OCI-LY1 (cell line): ENCODE results near the gene PCYT1A.
"Not testable (repeated sequence)": the region's sequence is repeated elsewhere in the genome, so short reads cannot be mapped to it uniquely, and the experiment has no call there.

Experiments used
- H2AFZ ChIP-seq: fragments of 200-600 bp; sonication (generic), shearing (Covaris generic); 2 replicates; pipeline ENCODE4 v1.6.0; 2014; ENCODE audit warnings: antibody characterized with exemption, mild to moderate bottlenecking, low read length
- H3F3A ChIP-seq: fragments of 200-600 bp; sonication (generic), shearing (Covaris generic); 2 replicates; pipeline ENCODE4 v1.6.0; 2014; ENCODE audit warnings: mild to moderate bottlenecking, antibody characterized with exemption, low read length, moderate library complexity; ENCODE audit not compliant: insufficient read depth
- H3K27ac ChIP-seq: fragments of 200-600 bp; sonication (generic); 2 replicates; pipeline ENCODE4 v1.5.1; 2014; ENCODE audit warnings: low read length, mixed run types, mild to moderate bottlenecking, low read depth; ENCODE audit not compliant: poor library complexity, severe bottlenecking
- H3K27me3 ChIP-seq: fragments of 200-600 bp; sonication (generic); 2 replicates; pipeline ENCODE4 v1.6.0; 2014; ENCODE audit warnings: antibody characterized with exemption, mild to moderate bottlenecking, low read length, moderate library complexity; ENCODE audit not compliant: insufficient read depth
- H3K36me3 ChIP-seq: fragments of 200-600 bp; sonication (generic); 2 replicates; pipeline ENCODE4 v1.6.1; 2014; ENCODE audit warnings: mild to moderate bottlenecking, antibody characterized with exemption, low read length, moderate library complexity, mixed read lengths; ENCODE audit not compliant: insufficient read depth
- H3K4me1 ChIP-seq: fragments of 200-600 bp; sonication (generic); 2 replicates; pipeline ENCODE4 v1.5.1; 2014; ENCODE audit warnings: mild to moderate bottlenecking, low read length, moderate library complexity; ENCODE audit not compliant: insufficient read depth, severe bottlenecking
- H3K4me2 ChIP-seq: fragments of 200-600 bp; sonication (generic), shearing (Covaris generic); 2 replicates; pipeline ENCODE4 v1.6.1; 2014; ENCODE audit warnings: low read length
- H3K4me3 ChIP-seq: fragments of 200-600 bp; sonication (generic); 2 replicates; pipeline ENCODE4 v1.5.1; 2014; ENCODE audit warnings: low read length, low read depth, mild to moderate bottlenecking, mixed read lengths; ENCODE audit not compliant: poor library complexity, severe bottlenecking
- H3K79me2 ChIP-seq: fragments of 200-600 bp; shearing (Covaris generic); 2 replicates; pipeline ENCODE4 v1.6.1; 2016; ENCODE audit warnings: mixed run types, low read length, mixed read lengths; ENCODE audit not compliant: insufficient read depth
- H3K9ac ChIP-seq: fragments of 200-600 bp; sonication (generic), shearing (Covaris generic); 2 replicates; pipeline ENCODE4 v1.6.1; 2014; ENCODE audit warnings: mild to moderate bottlenecking, low read length, mixed read lengths
- H3K9me2 ChIP-seq: fragments of 200-600 bp; sonication (generic), shearing (Covaris generic); 2 replicates; pipeline ENCODE4 v1.6.1; 2014; ENCODE audit warnings: low read depth, mild to moderate bottlenecking, low read length, mixed read lengths
- H3K9me3 ChIP-seq: fragments of 200-600 bp; shearing (Covaris generic); 2 replicates; pipeline ENCODE4 v1.6.1; 2014; ENCODE audit warnings: low read length, mixed read lengths
- H4K20me1 ChIP-seq: fragments of 200-600 bp; sonication (generic), shearing (Covaris generic); 2 replicates; pipeline ENCODE4 v1.6.0; 2016; ENCODE audit warnings: mild to moderate bottlenecking, low read length; ENCODE audit not compliant: insufficient read depth
- EZH2 ChIP-seq: fragments of 200-600 bp; sonication (generic), shearing (Covaris generic); IDR thresholded peaks from 2 replicates; pipeline ENCODE4 v1.8.0; 2017; ENCODE audit warnings: borderline replicate concordance, mixed run types, mild to moderate bottlenecking, antibody characterized with exemption, low read length, moderate library complexity, mixed read lengths
- TF ChIP-seq, protein P1 (sequence below): fragments of 200-600 bp; sonication (generic), shearing (Covaris generic); IDR thresholded peaks from 2 replicates; pipeline ENCODE4 v1.5.1; 2017; ENCODE audit warnings: mild to moderate bottlenecking, antibody characterized with exemption, low read length, moderate library complexity, mixed read lengths

Gene PCYT1A

DNA sequence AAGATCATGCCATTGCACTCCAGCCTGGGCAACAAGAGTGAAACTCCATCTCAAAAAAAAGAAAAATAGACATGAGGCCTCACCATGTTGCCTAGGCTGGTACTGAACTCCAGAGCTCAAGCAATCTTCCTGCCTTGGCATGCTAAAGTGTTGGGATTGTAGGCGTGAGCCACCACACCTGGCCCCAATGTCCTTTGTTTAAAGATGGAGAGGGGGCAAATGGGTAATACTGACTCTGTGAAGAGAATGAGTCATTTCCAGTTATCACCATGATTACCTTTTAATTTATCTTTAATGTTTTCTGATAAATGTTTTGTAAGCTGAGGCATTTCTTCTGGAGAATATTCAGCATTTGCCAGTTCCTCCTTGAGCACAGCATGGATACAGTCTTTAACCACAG lies 28.3 kb upstream of the PCYT1A start:
- H4K20me1 ChIP-seq, result no peaks in the 10 kb centered on the region
- H3K9me2 ChIP-seq, result no peaks in the 10 kb centered on the region
- no peak overlapping the region for H3K4me2 ChIP-seq
- H3K9me3 ChIP-seq, result no peaks in the 10 kb centered on the region
- H3K4me1 ChIP-seq, result no peaks in the 10 kb centered on the region
- no peaks in the 10 kb centered on the region for H3K27me3 ChIP-seq
- no peaks in the 10 kb centered on the region for H3K79me2 ChIP-seq
- H3K9ac ChIP-seq, result no peak overlapping the region
- H3K36me3 ChIP-seq, result no peaks in the 10 kb centered on the region
- no peak overlapping the region for H2AFZ ChIP-seq
- no peak overlapping the region for H3K4me3 ChIP-seq
- no peak overlapping the region for H3K27ac ChIP-seq
- peaks cover 6% of the 10 kb centered on the region; the same call in 1 of the 2 replicates for H3F3A ChIP-seq
- no peak for TF ChIP-seq EZH2
- TF ChIP-seq, protein P1, sequence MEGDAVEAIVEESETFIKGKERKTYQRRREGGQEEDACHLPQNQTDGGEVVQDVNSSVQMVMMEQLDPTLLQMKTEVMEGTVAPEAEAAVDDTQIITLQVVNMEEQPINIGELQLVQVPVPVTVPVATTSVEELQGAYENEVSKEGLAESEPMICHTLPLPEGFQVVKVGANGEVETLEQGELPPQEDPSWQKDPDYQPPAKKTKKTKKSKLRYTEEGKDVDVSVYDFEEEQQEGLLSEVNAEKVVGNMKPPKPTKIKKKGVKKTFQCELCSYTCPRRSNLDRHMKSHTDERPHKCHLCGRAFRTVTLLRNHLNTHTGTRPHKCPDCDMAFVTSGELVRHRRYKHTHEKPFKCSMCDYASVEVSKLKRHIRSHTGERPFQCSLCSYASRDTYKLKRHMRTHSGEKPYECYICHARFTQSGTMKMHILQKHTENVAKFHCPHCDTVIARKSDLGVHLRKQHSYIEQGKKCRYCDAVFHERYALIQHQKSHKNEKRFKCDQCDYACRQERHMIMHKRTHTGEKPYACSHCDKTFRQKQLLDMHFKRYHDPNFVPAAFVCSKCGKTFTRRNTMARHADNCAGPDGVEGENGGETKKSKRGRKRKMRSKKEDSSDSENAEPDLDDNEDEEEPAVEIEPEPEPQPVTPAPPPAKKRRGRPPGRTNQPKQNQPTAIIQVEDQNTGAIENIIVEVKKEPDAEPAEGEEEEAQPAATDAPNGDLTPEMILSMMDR, result no peak

- Histone ChIP-seq H3K9me2 (no peaks in the 10 kb centered on the region), H3K36me3 (no peaks in the 10 kb centered on the region), H3K27me3 (no peaks in the 10 kb centered on the region), H3F3A (peaks cover 6% of the 10 kb centered on the region; the same call in 1 of the 2 replicates), H4K20me1 (no peaks in the 10 kb centered on the region), H3K4me1 (no peaks in the 10 kb centered on the region), H3K9me3 (no peaks in the 10 kb centered on the region), H3K4me3 (no peak overlapping the region), H3K4me2 (no peak overlapping the region), H3K79me2 (no peaks in the 10 kb centered on the region), H2AFZ (no peak overlapping the region), H3K9ac (no peak overlapping the region), H3K27ac (no peak overlapping the region)
- no peak for TF ChIP-seq EZH2
- TF ChIP-seq, protein P1, result no peak
Measured at GRCh38 chr3:196314597-196314996, 27.1 kb upstream of the PCYT1A start.

DNA sequence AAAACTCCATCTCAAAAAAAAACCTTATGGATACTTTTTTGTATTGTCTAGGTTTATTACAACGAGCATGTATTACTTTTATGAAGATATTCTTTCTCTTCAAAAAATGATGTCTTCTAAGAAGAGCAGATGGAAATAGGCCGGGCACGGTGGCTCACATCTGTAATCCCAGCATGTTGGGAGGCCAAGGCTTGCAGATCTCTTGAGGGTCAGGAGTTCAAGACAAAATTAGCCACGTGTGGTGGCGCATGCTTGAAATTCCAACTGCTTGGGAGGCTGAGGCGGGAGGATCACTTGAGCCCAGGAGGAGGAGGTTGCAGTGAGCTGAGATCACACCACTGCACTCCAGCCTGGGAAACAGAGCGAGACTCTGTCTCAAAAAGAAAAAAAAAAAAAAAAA lies 26.6 kb upstream of the PCYT1A start:
- H3K27me3 ChIP-seq, H3K79me2 ChIP-seq, H3K4me3 ChIP-seq, H4K20me1 ChIP-seq, H2AFZ ChIP-seq, H3F3A ChIP-seq, H3K4me1 ChIP-seq, H3K36me3 ChIP-seq, H3K27ac ChIP-seq, H3K9me2 ChIP-seq, H3K9ac ChIP-seq, H3K9me3 ChIP-seq, H3K4me2 ChIP-seq: not testable (repeated sequence)

DNA sequence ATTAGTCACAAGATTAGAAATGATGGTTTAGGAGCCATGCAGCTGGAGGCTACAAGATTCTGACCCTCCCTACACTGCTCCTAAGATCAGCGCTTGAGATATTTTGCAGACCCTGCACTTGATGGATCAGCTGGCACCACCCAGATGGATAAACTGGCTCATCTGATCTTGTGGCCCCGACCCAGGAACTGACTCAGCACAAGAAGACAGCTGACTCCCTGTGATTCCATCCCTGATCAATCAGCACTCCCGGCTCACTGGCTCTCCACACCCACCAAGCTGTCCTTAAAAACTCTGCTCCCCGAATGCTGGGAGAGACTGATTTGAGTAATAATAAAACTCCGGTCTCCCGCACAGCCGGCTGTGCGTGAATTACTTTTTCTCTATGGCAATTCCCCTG lies 15.4 kb upstream of the PCYT1A start:
- H3F3A ChIP-seq, H3K4me2 ChIP-seq, H4K20me1 ChIP-seq, H3K4me1 ChIP-seq, H3K79me2 ChIP-seq, H3K9ac ChIP-seq, H3K36me3 ChIP-seq, H2AFZ ChIP-seq, H3K9me2 ChIP-seq, H3K27ac ChIP-seq, H3K4me3 ChIP-seq, H3K27me3 ChIP-seq, H3K9me3 ChIP-seq: not testable (repeated sequence)

DNA sequence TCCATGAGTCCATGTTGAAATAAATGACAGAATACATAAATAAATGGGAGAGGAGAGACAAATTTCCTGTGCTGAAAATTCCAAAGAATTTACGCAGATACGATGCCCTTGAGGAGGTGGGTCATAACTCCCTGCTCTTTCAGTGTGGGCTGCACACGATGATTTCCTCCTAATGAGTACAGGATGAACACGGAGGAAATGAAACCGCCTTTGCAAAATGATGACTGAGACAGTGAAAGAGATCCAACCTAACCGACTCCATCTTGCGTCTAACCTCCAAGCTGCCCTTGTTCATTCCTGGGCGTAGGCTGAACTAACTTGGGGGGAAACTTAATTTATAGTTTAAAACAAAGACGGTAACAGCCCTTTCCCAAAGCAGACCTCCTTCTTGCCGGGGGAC lies 15.0 kb upstream of the PCYT1A start:
- not testable (repeated sequence) for H4K20me1 ChIP-seq, H3K27me3 ChIP-seq, H3K79me2 ChIP-seq, H2AFZ ChIP-seq, H3F3A ChIP-seq, H3K4me2 ChIP-seq, H3K9ac ChIP-seq, H3K4me3 ChIP-seq, H3K4me1 ChIP-seq, H3K9me3 ChIP-seq, H3K27ac ChIP-seq, H3K36me3 ChIP-seq, H3K9me2 ChIP-seq
